WI38 (cell line): ENCODE results near the gene ABTB2.

Source experiments
- H3K4me3 ChIP-seq: 2 replicates; pipeline ENCODE4 v1.5.1; 2011; ENCODE audit warnings: low read depth, mild to moderate bottlenecking, control low read depth, low read length
- CTCF ChIP-seq: IDR thresholded peaks from 2 replicates; pipeline ENCODE4 v1.5.1; 2012; ENCODE audit warnings: low read depth, mild to moderate bottlenecking, control low read depth, low read length

The ABTB2 gene

GRCh38 chr11:34317036-34317360, 40.8 kb downstream of the ABTB2 start:
- TF ChIP-seq CTCF, result no peak

GRCh38 chr11:34316347-34317035, 41.3 kb downstream of the ABTB2 start:
- H3K4me3 ChIP-seq, result no peak overlapping the region
- TF ChIP-seq CTCF, result no peak

More at GRCh38 chr11:34317036-34317360, 40.8 kb downstream of the ABTB2 start:
- no peak overlapping the region for H3K4me3 ChIP-seq

- no peak overlapping the region for H3K4me3 ChIP-seq
- no peak for TF ChIP-seq CTCF
Measured at GRCh38 chr11:34315394-34315793, 42.4 kb downstream of the ABTB2 start.

GRCh38 chr11:34314936-34315335, 42.9 kb downstream of the ABTB2 start:
- TF ChIP-seq CTCF, result no peak
- H3K4me3 ChIP-seq, result no peak overlapping the region

GRCh38 chr11:34314176-34314575, 43.6 kb downstream of the ABTB2 start:
- TF ChIP-seq CTCF, result no peak
- H3K4me3 ChIP-seq, result no peak overlapping the region

GRCh38 chr11:34313099-34313517, 44.7 kb downstream of the ABTB2 start:
- no peak for TF ChIP-seq CTCF

GRCh38 chr11:34311126-34311525, 46.7 kb downstream of the ABTB2 start:
- H3K4me3 ChIP-seq, result no peak overlapping the region
- no peak for TF ChIP-seq CTCF

More at GRCh38 chr11:34313099-34313517, 44.7 kb downstream of the ABTB2 start:
- H3K4me3 ChIP-seq, result no peak overlapping the region
